GM20000 (cell line): ENCODE results near the gene SLC6A12.

Source experiments
- DNase-seq: peaks from one replicate; pipeline ENCODE4 v3.0.0; 2012; ENCODE audit warnings: low spot score
- CTCF ChIP-seq: IDR thresholded peaks from 2 replicates; pipeline ENCODE4 v1.5.1; 2012; ENCODE audit warnings: mild to moderate bottlenecking, control low read depth; ENCODE audit errors: extremely low read depth, missing control alignments

Gene SLC6A12

GRCh38 chr12:203074-203461 is 10.9 kb downstream of the SLC6A12 start:
- no peak for TF ChIP-seq CTCF

GRCh38 chr12:202081-202731 is 11.8 kb downstream of the SLC6A12 start:
- no peak for DNase-seq
- no peak for TF ChIP-seq CTCF

More at GRCh38 chr12:203074-203461, 10.9 kb downstream of the SLC6A12 start:
- no peak for DNase-seq

- DNase-seq: no peak
- no peak for TF ChIP-seq CTCF
Observed at GRCh38 chr12:201361-201760, 12.6 kb downstream of the SLC6A12 start.

- TF ChIP-seq CTCF: no peak
- no peak for DNase-seq
Observed at GRCh38 chr12:198705-199104, 15.3 kb downstream of the SLC6A12 start.

- no peak for TF ChIP-seq CTCF
- no peak for DNase-seq
Observed at GRCh38 chr12:197911-198695, 15.9 kb downstream of the SLC6A12 start.

- no peak for TF ChIP-seq CTCF
Observed at GRCh38 chr12:197347-197746, 16.6 kb downstream of the SLC6A12 start.

GRCh38 chr12:196436-196835 is 17.5 kb downstream of the SLC6A12 start:
- no peak for TF ChIP-seq CTCF
- no peak for DNase-seq

More at GRCh38 chr12:197347-197746, 16.6 kb downstream of the SLC6A12 start:
- DNase-seq: no peak
